K562 treated with DMSO at 1 percent for 12 hours (cell line): ENCODE data around the gene ALS2CL. TPM values are rescaled to one million over a fixed set of nuclear protein-coding genes. Genes with fewer than 3 reads are reported as not detected.

Experiments
- total RNA-seq: library from RNA; unstranded; fragments of 300-600 nt; gene quantifications from 2 replicates; pipeline ENCODE4 v1.2.3, GENCODE V29; 2022; ENCODE audit not compliant: insufficient read depth

ALS2CL gene
- 0.25 TPM in 1 of 2 replicates, not detected in the other for total RNA-seq

GRCh38 chr3:46693038-46693891, at the start of gene ALS2CL:
Gene ALS2CL, minus strand, starts transcription at chr3:46693679. Its CDS starts 4,239 bp downstream, at chr3:46689440.

GRCh38 chr3:46717447-46718231, 24.2 kb upstream of the ALS2CL start, which contains the start of gene PRSS50:
Gene PRSS50, minus strand, starts transcription at chr3:46717869. Its CDS starts 45 bp downstream, at chr3:46717824.

GRCh38 chr3:46701181-46701939, 7.9 kb upstream of the ALS2CL start, which contains the start of gene TMIE:
Gene TMIE, plus strand, starts transcription at chr3:46701392. Its CDS starts 96 bp downstream, at chr3:46701488.

Other genes starting within 250 kb of the ALS2CL start
- not detected in 2 replicates for gene LTF, start 228.8 kb downstream of the ALS2CL start, total RNA-seq
- not detected in 2 replicates for gene RTP3, start 195.7 kb downstream of the ALS2CL start, total RNA-seq
- gene LRRC2, start 127.4 kb downstream of the ALS2CL start, total RNA-seq, result not detected in 2 replicates
- not detected in 2 replicates for gene FAM240A, start 81.2 kb downstream of the ALS2CL start, total RNA-seq
- not detected in 2 replicates for gene TMIE, start 7.7 kb upstream of the ALS2CL start, total RNA-seq
- gene PRSS50, start 24.2 kb upstream of the ALS2CL start, total RNA-seq, result not detected in 2 replicates
- gene MYL3, start 169.8 kb upstream of the ALS2CL start, total RNA-seq, result not detected in 2 replicates
- not detected in 2 replicates for gene PTH1R, start 184.0 kb upstream of the ALS2CL start, total RNA-seq